Kidney (tissue), 22 donors: ENCODE measurements around the gene BCO2. TPM values are rescaled to one million over a fixed set of nuclear protein-coding genes. Genes with fewer than 3 reads are reported as not detected.

Experiments used
- DNase-seq, 5 donors: peaks; one replicate each; pipeline ENCODE4 v3.0.0-alpha.2; 2013 to 2020
- FAIRE-seq: peaks from 2 replicates; lab custom pipeline; 2012; peaks lifted over from hg19 to GRCh38; lab: Jason Lieb, UNC
- H3K27ac ChIP-seq, 2 donors: one replicate each; pipeline ENCODE4 v1.7.0; 2013; ENCODE audit warnings: low read depth in 2 of 2, low read length in 2 of 2, inconsistent platforms in 1 of 2
- H3K27me3 ChIP-seq: one replicate; pipeline ENCODE4 v1.7.1; 2013; ENCODE audit warnings: low read length, inconsistent platforms; ENCODE audit not compliant: control insufficient read depth, insufficient read depth
- H3K36me3 ChIP-seq, 3 donors: one replicate each; pipeline versions ENCODE4 v1.7.0 to v1.7.1; 2013; ENCODE audit warnings: low read length in 3 of 3, control low read depth in 1 of 3, inconsistent platforms in 1 of 3; ENCODE audit not compliant: insufficient read depth in 3 of 3, control insufficient read depth in 2 of 3
- H3K4me1 ChIP-seq, 3 donors: one replicate each; pipeline versions ENCODE4 v1.7.0 to v1.7.1; 2013; ENCODE audit warnings: low read length in 3 of 3, inconsistent platforms in 1 of 3, low read depth in 1 of 3; ENCODE audit not compliant: control insufficient read depth in 2 of 3, insufficient read depth in 2 of 3
- H3K4me3 ChIP-seq, 3 donors: one replicate each; pipeline versions ENCODE4 v1.7.0 to v1.8.1; 2013; ENCODE audit warnings: low read length in 3 of 3, control low read depth in 1 of 3, inconsistent platforms in 1 of 3
- H3K9ac ChIP-seq, 3 donors: one replicate each; pipeline versions ENCODE4 v1.7.0 to v1.7.1; 2013; ENCODE audit warnings: low read length in 3 of 3, control low read depth in 1 of 3, inconsistent platforms in 1 of 3
- H3K9me3 ChIP-seq, 3 donors: one replicate each; pipeline versions ENCODE4 v1.7.0 to v1.7.1; 2013; ENCODE audit warnings: low read length in 3 of 3, control low read depth in 1 of 3, inconsistent platforms in 1 of 3; ENCODE audit not compliant: control insufficient read depth in 2 of 3, insufficient read depth in 1 of 3
- CTCF ChIP-seq: IDR thresholded peaks from 3 replicates; pipeline ENCODE4 v1.5.1; 2012; ENCODE audit warnings: mild to moderate bottlenecking, moderate library complexity, borderline replicate concordance; ENCODE audit not compliant: insufficient read depth; ENCODE audit errors: extremely low read depth
- intact Hi-C: fragments of 100-400 bp; cut with DNase I; formaldehyde crosslinking; loops from one replicate; pipeline ENCODE4 v1.11.1; 2022
- long read RNA-seq, 10 donors: library from polyadenylated mRNA in 1 of 10; unstranded in 1 of 10; transcript quantifications; one replicate each; pipeline ENCODE4 v2.0.0 and lab custom pipeline, GENCODE V29; 2021 to 2026
- polyA plus RNA-seq: library from polyadenylated mRNA; stranded (reverse); fragments of 350-450 nt; fragmentation: Illumina TruSeq; extraction: RNeasy Lipid Tissue Mini Kit (QIAGEN cat#74804); gene quantifications from one replicate; pipeline ENCODE4 v1.2.3, GENCODE V29; 2014; ENCODE audit warnings: low read depth, low replicate concordance; ENCODE audit not compliant: insufficient read depth
- total RNA-seq: library from RNA; stranded (reverse); fragmentation: NEBNext Ultra II Directional; extraction: Animal tissue kit (Norgen Biotek cat#: 25700); gene quantifications from one replicate; pipeline ENCODE4 v1.2.1, GENCODE V29; 2021
- donor health status: control.
- donor health status: control.
- donor health status: control.
- donor health status: control.
- donor health status: control.
- donor health status: DM: yes; HTN: yes; CAD: no.
- donor health status: Normal renal cell carcinoma (clear cell type).

The BCO2 gene
- 9.6 TPM for total RNA-seq
- polyA plus RNA-seq, result 6.9 TPM
- long read RNA-seq, donor 1, result 0 reads
- long read RNA-seq, donor 2, partial matches to known transcripts, result 0 of 1 reads
- long read RNA-seq, donor 2, other reads (novel, unspliced or antisense), result 0 of 1 reads
- long read RNA-seq, donor 3, result 0 reads
- long read RNA-seq, donor 4, partial matches to known transcripts, result 0 of 1 reads
- long read RNA-seq, donor 4, other reads (novel, unspliced or antisense), result 0 of 1 reads
- long read RNA-seq, donor 5, result 0 reads
- long read RNA-seq, donor 6, result 0 reads
- long read RNA-seq, donor 7, partial matches to known transcripts, result 1 of 3 reads
- long read RNA-seq, donor 7, other reads (novel, unspliced or antisense), result 1 of 3 reads
- long read RNA-seq, donor 8, result 0 reads
- long read RNA-seq, donor 9, result 0 reads
- long read RNA-seq, donor 10, partial matches to known transcripts, result 0 of 2 reads
- long read RNA-seq, donor 10, other reads (novel, unspliced or antisense), result 0 of 2 reads

GRCh38 chr11:112174789-112175598 lies at the start of gene BCO2:
Gene BCO2, plus strand, starts transcription at chr11:112175512. Its CDS starts 90 bp downstream, at chr11:112175602.
- Histone ChIP-seq H3K36me3 (no peaks in the 10 kb centered on the region), H3K27me3 (no peaks in the 10 kb centered on the region), H3K9me3 (no peaks in the 10 kb centered on the region), H3K4me3 (peak within 1 kb of the TSS; percentile 41 to 49 (median 47)), H3K4me1 (peaks cover 0 to 5% (median 0%) of the 10 kb centered on the region in 3 donors), H3K27ac (no peak within 1 kb of the TSS), H3K9ac (peak within 1 kb of the TSS in 1 of 3 donors; percentile 24)
- TF ChIP-seq CTCF, result peak; percentile 70
- peak; percentile 55 for FAIRE-seq
- peak; percentile 80 to 94 (median 89) for DNase-seq
- intact Hi-C loops, result no loop called here

- H3K36me3 ChIP-seq, result no peaks in the 10 kb centered on the region
- DNase-seq (no peak), FAIRE-seq (no peak)
- no peak overlapping the region for H3K4me3 ChIP-seq
- TF ChIP-seq CTCF, result no peak
- no peak overlapping the region for H3K9ac ChIP-seq
- intact Hi-C loops, result no loop called here
- H3K9me3 ChIP-seq, result no peaks in the 10 kb centered on the region
- H3K27me3 ChIP-seq, result no peaks in the 10 kb centered on the region
- H3K4me1 ChIP-seq, result peaks cover 0 to 5% (median 0%) of the 10 kb centered on the region in 3 donors
- H3K27ac ChIP-seq, result no peak overlapping the region
Measured at GRCh38 chr11:112127056-112127455, 48.3 kb upstream of the BCO2 start.

- H3K36me3 ChIP-seq, result no peaks in the 10 kb centered on the region
- no peaks in the 10 kb centered on the region for H3K27me3 ChIP-seq
- peaks cover 0 to 5% (median 0%) of the 10 kb centered on the region in 3 donors for H3K4me1 ChIP-seq
- no peak overlapping the region for H3K4me3 ChIP-seq
- no peak overlapping the region for H3K9ac ChIP-seq
- H3K27ac ChIP-seq, result no peak overlapping the region
- FAIRE-seq, result no peak
- TF ChIP-seq CTCF, result no peak
- intact Hi-C loops, result no loop called here
- DNase-seq, result peak in 3 of 5 donors; percentile 29 to 80 (median 57)
- no peaks in the 10 kb centered on the region for H3K9me3 ChIP-seq
Measured at GRCh38 chr11:112128483-112129121, 46.7 kb upstream of the BCO2 start.
